NCI-H69 (cell line): Measurements from ENCODE around the gene KCTD7.
"Not testable (repeated sequence)": the region's sequence is repeated elsewhere in the genome, so short reads cannot be mapped to it uniquely, and the experiment has no call there.

Experiments used
- DNase-seq: peaks from one replicate; lab custom pipeline; 2025; lab: John Stamatoyannopoulos, UW

KCTD7 gene

DNA sequence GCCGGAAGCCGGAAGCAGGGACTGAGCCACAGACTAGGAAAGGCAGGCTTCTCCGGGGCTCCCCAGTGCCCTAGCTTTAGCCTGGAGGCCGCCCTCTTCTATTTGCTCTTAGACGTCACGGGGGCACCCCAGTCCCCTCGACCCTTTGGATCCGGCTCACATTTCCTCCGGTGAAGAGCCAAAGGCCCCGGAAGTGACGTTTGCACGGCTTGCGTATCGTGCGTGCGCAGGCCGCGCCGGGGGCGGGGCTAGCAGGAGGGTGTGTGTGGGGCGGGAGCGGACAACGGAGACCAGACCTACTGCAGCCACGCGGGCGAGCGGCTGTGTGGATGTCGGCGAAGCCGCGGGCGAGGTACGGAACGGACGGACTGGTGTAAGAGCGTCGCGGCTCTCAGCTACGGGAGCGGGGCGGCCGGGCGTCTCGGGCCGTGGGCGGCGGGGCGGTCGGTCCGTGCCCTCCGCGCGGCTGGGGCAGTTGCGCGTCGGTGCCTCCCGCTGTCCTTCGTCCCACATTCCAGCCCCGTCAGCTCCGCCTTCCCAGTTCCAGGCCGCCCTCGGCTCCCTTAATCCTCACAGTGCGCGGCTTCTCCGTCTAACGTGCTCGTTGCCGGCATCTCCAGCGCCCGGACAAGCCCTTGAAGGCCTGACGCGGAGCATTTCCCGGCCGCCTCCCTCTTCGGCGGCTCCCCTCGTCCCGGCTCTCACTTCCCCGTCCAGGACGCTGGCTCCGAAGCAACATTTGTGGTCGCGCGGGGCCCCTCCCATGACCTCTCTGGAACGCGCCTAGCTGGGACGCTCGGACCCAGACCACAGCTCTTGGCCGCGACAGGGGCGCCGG, 25.8 kb downstream of the KCTD7 start:
- peak; percentile 99 for DNase-seq

GRCh38 chr7:66655113-66655806, 26.6 kb downstream of the KCTD7 start:
- DNase-seq: peak; percentile 57

DNA sequence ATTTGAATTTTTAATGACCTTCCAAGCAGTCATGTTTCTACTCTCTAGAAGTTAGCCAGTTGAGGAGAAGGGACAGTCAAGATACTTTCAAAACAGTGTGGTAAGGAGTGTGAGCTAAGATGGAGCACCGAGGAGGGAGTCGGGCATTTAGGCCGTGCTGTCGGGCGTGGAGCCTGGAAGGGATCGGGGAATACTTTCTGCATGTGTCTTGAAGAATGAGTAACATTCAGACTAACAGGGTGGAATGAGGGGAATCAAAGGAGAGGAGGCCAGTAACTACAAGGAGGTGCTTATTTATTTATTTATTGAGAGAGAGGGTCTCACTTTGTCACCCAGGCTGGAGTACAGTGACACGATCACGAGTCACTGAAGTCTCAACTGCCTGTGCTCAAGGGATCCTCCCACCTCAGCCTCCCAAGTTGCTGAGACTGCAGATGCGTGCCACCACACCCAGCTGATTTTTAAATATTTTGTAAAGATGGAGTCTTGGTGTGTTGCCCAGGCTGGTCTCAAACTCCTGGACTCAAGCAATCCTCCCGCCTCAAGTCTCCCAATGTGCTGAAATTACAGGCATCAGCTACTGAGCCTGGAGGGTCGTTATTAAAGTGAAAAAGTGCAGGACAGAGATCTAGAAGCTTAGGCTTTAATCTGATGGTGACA, 27.3 kb downstream of the KCTD7 start:
- not testable (repeated sequence) for DNase-seq

GRCh38 chr7:66657798-66658197, 29.1 kb downstream of the KCTD7 start:
- no peak for DNase-seq

GRCh38 chr7:66662646-66663264, 34.1 kb downstream of the KCTD7 start:
- DNase-seq: no peak

DNA sequence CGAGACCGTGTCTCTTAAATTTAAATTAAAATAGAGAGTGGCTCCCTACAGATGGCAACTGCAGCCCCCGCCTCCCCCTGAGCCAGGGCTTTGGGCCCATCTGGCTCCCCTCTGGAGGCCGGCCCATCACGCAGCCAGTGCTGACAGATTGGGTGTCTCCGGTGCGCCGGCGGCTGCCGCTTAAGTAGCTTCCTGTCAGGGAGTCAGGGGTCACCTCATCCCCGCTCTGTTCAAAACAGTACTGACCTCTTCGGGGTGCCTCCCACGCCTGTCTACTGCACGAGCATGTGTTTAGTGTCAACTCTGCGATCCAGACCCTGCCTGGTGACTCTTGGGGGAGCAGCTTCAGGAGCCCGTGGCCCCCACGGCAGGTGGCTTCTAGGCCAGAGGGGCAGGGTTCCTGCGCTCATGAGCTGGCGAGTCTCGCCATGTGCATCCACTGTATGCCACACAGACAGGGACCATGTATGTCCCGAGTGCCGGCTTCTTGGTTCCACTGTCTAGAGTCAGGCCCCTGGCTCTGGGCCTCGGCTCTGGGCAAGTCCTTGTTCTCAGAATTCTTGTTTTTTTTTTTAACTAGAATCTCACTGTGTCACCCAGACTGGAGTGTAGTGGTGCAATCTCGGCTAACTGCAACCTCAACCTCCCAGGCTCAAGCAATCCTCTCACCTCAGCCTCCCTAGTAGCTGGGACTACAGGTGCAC, 36.1 kb downstream of the KCTD7 start:
- peak; percentile 7 for DNase-seq

DNA sequence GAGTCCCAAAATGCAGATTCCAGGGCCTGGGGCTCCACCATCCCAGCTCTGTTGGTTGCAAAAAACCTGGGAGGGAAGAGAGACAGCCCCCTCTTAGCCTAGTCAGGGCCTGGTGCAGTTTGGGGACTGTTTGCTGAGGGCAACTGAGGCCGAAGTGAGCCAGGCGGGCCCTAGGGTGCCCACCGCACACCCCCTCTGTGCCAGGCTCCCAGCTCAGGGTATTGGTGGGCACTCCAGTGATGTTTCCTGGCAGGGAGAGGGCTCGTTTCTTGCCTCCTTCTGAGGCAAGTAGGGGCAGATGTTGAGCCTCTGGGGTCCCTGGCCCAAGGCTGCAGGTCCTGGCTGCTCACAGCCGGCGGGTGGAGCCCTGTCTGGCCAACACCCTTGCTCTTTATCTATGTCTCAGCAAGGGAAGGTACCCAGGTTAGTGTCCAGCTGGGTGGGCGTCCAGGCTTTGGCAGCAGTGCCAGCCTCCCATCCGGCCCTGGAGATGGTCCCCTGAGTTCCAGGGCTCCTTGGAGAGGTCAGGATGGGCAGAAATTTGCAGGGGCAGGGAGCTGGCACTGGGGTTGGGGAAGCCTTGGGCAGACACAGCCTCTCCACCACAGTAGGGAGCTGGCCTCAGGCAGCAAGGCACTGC, 37.8 kb downstream of the KCTD7 start:
- DNase-seq: no peak

DNA sequence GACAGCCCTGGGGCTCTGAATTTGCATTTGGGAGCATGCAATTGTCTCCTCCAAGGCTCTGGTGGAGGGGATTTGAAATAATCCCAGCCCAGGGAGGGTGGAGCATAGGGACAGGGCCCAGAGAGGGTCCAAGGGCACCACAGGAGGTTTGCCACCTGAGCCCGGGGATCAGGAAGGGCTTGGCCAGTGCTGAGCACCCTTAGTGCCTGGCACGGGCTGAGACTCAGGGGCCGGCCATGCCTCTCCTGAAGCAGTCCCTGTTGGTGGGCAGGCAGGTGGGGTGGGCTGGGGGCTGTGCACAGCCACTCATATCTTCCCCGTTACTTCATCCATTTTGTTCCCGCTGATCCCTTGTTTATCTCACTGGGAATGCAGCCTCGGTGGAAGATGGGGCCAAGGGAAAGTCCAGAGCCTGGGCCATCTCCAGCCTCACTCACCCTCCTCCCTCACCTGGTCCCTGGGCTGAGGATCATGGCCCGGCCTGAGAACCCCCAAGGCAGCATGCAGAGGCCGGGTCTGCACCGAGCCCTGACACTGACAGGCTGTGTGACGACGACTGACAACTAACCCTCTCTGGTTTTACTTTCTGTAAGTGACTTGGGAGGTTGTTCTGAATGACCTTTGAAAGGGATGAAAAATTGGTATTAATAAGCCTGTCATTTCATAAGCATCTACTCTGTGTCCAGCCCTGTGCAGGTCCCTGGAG, 38.5 kb downstream of the KCTD7 start:
- DNase-seq: no peak

- DNase-seq: no peak
Observed at GRCh38 chr7:66668112-66668511, 39.4 kb downstream of the KCTD7 start.

DNA sequence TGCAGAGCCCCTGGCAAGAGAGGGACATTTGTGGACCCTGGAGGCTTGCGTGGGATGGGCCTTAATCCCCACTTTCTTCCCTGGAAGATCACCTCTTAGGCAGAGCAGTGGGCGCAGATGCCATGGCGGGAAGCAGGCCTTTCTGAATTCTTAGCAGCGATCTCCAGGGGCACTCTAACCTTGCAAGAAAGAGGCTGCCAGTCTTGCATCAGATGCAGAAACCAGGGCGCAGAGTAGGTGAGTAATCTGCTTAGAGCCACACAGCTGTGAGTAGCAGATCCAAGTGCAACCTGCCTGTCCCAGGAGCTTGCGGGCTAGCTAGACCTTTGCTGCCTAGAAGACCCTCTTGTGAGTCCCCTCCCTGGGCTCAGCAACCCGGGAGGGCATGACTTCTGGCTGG, 40.0 kb downstream of the KCTD7 start:
- DNase-seq: no peak

DNA sequence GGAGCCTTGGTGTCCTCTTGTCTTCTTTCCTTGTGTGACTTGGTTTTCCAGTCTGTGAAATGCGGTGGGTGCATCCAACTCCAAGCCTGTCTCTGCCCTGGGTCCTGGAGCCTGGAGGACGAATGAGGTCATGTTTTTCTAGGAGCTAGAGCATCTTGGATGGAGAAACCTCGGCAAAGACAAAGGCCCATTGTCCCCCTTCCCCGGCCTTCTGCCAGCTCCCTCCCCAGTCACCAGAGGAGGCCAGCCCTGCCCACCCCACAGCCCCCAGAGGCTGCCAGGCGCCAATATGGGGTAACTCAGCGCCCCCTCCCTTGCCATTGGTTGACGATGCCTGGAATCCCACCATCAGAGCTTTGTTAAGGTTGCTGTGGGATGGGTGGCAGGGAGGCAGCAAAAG, 40.4 kb downstream of the KCTD7 start:
- no peak for DNase-seq

- DNase-seq: no peak
Observed at GRCh38 chr7:66669496-66669895, 40.8 kb downstream of the KCTD7 start.

GRCh38 chr7:66671034-66671433, 42.4 kb downstream of the KCTD7 start:
- no peak for DNase-seq

DNA sequence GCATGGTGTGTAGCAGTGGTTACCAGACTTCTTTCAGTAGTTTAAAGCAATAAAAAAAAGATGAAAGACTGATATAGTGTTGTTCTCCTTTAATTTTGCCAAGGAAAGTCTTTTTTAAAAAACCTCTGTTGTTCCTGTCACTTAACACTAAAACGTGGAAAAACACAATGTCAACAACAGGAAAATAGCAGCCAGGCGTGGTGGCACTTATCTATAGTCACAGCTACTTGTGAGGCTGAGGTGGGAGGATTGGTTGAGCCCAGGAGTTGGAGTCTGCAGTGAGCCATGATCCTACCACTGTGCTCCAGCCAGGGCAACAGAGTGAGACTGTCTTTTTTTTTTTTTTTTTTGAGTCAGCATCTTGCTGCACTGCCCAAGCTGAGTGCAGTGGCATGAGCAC, 42.8 kb downstream of the KCTD7 start:
- not testable (repeated sequence) for DNase-seq

DNA sequence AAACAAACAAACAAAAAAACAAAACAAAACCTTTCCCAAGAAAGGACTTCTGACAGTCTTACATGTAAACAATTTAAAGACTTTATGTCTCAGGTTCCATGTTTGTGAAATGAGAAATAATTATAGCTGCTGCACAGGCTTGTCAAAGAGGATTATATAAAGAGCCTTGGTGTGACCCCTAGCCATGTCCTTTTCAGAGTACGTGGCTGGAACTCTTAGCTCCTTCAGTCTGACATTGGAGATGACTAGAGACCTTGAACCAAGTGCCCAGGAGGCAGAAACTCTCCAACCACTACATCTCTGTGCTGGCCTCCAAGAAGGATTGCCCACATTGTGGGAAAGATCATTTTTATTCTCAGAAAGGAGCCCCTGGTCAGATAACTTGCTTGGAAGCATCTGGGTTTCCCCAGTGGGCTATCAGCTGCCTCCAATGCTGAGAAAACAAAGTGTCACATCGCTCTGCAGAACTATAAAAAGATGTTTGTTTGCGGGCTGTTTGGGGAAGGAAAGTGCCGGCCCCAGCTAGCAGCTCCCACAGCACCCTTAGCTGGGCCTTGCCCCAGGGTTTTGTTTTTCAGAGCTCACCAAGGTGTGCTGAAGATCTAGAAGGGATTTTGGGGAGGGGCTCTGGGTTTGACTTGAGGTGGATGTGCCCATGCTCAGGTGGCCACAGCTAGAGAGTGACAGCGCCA, 43.9 kb downstream of the KCTD7 start:
- not testable (repeated sequence) for DNase-seq

GRCh38 chr7:66673124-66673640, 44.5 kb downstream of the KCTD7 start:
- not testable (repeated sequence) for DNase-seq

- no peak for DNase-seq
Observed at GRCh38 chr7:66679633-66680244, 51.1 kb downstream of the KCTD7 start.

GRCh38 chr7:66681491-66682349, 53.0 kb downstream of the KCTD7 start:
- DNase-seq: peak; percentile 98
